Body of pancreas (tissue), 4 donors: Measurements from ENCODE around the gene F2. TPM values are rescaled to one million over a fixed set of nuclear protein-coding genes. Genes with fewer than 3 reads are reported as not detected.

Experiments used
- ATAC-seq: fragments of 150-250 bp; one replicate; pipeline ENCODE4 v1.9.1; 2016
- DNase-seq, 4 donors: peaks; one replicate each; pipeline ENCODE4 v3.0.0-alpha.2; 2019
- H3K27ac ChIP-seq, 4 donors: fragments of 200-600 bp; sonication (generic); 1 replicate in 3 of 4; 2 replicates in 1 of 4; pipeline versions ENCODE4 v1.5.1 to v1.6.1; 2016 to 2019; ENCODE audit warnings: mild to moderate bottlenecking in 1 of 4, mixed read lengths in 1 of 4, moderate library complexity in 1 of 4
- H3K27me3 ChIP-seq, 2 donors: fragments of 200-600 bp; sonication (generic); one replicate each; pipeline ENCODE4 v1.6.0; 2016; ENCODE audit warnings: mild to moderate bottlenecking in 1 of 2
- H3K36me3 ChIP-seq, 2 donors: fragments of 200-600 bp; sonication (generic); replicated peaks in 1 of 2; 2 replicates each; pipeline ENCODE4 v1.5.1; 2016; ENCODE audit warnings: low read depth in 2 of 2; ENCODE audit not compliant: insufficient read depth in 1 of 2
- H3K4me1 ChIP-seq: fragments of 200-600 bp; sonication (generic); one replicate; pipeline ENCODE4 v1.6.0; 2016
- H3K4me3 ChIP-seq, 2 donors: fragments of 200-600 bp; sonication (generic); 1 replicate in 1 of 2; 2 replicates in 1 of 2; pipeline ENCODE4 v1.5.1; 2016 to 2019
- H3K9me3 ChIP-seq, 3 donors: fragments of 200-600 bp; sonication (generic); 1 replicate in 2 of 3; 2 replicates in 1 of 3; pipeline ENCODE4 v1.5.1; 2016
- CTCF ChIP-seq, 7 experiments: fragments of 450-650 bp in 4 of 7; fragments of 200-600 bp in 3 of 7; sonication (generic) in 3 of 7; IDR thresholded peaks; one replicate each; pipeline ENCODE4 v1.5.1; 2016 to 2019; ENCODE audit warnings: antibody characterized with exemption in 7 of 7
- POLR2A ChIP-seq, 3 donors: fragments of 450-650 bp; IDR thresholded peaks; one replicate each; pipeline ENCODE4 v1.6.1; 2016; ENCODE audit warnings: antibody characterized with exemption in 3 of 3, mild to moderate bottlenecking in 2 of 3
- WGBS, 2 donors: methylation state at CpG; one replicate each; pipeline ENCODE4 v1.1.5; 2017; 5-methylcytosine and 5-hydroxymethylcytosine counted together
- intact Hi-C: fragments of 100-400 bp; cut with DNase I; formaldehyde crosslinking; loops from one replicate; pipeline ENCODE4 v1.15.1; 2023
- total RNA-seq, 2 donors: library from RNA; depleted of rRNA; stranded (reverse); fragments of >200 nt; gene quantifications; one replicate each; pipeline ENCODE4 v1.1.0, GENCODE V29; 2016

F2 gene
- total RNA-seq, 2 donors from 2014 or later = not detected

GRCh38 chr11:46719543-46720218 lies 668 bp downstream of the F2 start:
- 91 to 93% methylated on average over 22 to 25 of the region's 25 CpGs for WGBS, 2 donors
- TF ChIP-seq CTCF (IDR thresholded peaks at IDR 0.05) = no peak
- no peak for TF ChIP-seq POLR2A (IDR thresholded peaks at IDR 0.05)
- DNase-seq (no peak), ATAC-seq (no peak)
- Histone ChIP-seq H3K4me1 (peaks cover 9% of the 10 kb centered on the region), H3K27ac (no peak overlapping the region), H3K4me3 (no peak overlapping the region), H3K9me3 (no peaks in the 10 kb centered on the region), H3K27me3 (no peaks in the 10 kb centered on the region), H3K36me3 (no peaks in the 10 kb centered on the region)
- intact Hi-C loops = no loop called here

- 78 to 83% methylated on average over 6 of the region's 6 CpGs for WGBS, 2 donors
- ATAC-seq (no peak), DNase-seq (no peak)
- H3K9me3 ChIP-seq = no peaks in the 10 kb centered on the region
- no peaks in the 10 kb centered on the region for H3K27me3 ChIP-seq
- H3K27ac ChIP-seq = no peak overlapping the region
- H3K36me3 ChIP-seq = no peaks in the 10 kb centered on the region
- peaks cover 9% of the 10 kb centered on the region for H3K4me1 ChIP-seq
- TF ChIP-seq POLR2A (IDR thresholded peaks at IDR 0.05) (no peak), CTCF (IDR thresholded peaks at IDR 0.05) (no peak)
- no peak overlapping the region for H3K4me3 ChIP-seq
- intact Hi-C loops = no loop called here
These were observed 2.3 kb downstream of the F2 start for GRCh38 chr11:46721286-46721685.

- H3K36me3 ChIP-seq = no peaks in the 10 kb centered on the region
- ATAC-seq (no peak), DNase-seq (no peak)
- TF ChIP-seq POLR2A (IDR thresholded peaks at IDR 0.05) (no peak), CTCF (IDR thresholded peaks at IDR 0.05) (no peak)
- WGBS, 2 donors = 89 to 91% methylated on average over 9 to 11 of the region's 11 CpGs
- H3K27me3 ChIP-seq = no peaks in the 10 kb centered on the region
- peaks cover 8% of the 10 kb centered on the region for H3K4me1 ChIP-seq
- H3K27ac ChIP-seq = no peak overlapping the region
- H3K9me3 ChIP-seq = no peaks in the 10 kb centered on the region
- no peak overlapping the region for H3K4me3 ChIP-seq
- intact Hi-C loops = no loop called here
These were observed 3.7 kb downstream of the F2 start for GRCh38 chr11:46722566-46723358.

GRCh38 chr11:46723359-46723680 lies 4.3 kb downstream of the F2 start:
- H3K9me3 ChIP-seq = no peaks in the 10 kb centered on the region
- intact Hi-C loops = no loop called here
- no peak overlapping the region for H3K4me3 ChIP-seq
- TF ChIP-seq CTCF (IDR thresholded peaks at IDR 0.05) = no peak
- TF ChIP-seq POLR2A (IDR thresholded peaks at IDR 0.05) = no peak
- 81 to 93% methylated on average over 5 to 8 of the region's 8 CpGs for WGBS, 2 donors
- no peak for DNase-seq
- H3K36me3 ChIP-seq = no peaks in the 10 kb centered on the region
- ATAC-seq = no peak
- H3K27me3 ChIP-seq = no peaks in the 10 kb centered on the region
- peaks cover 3% of the 10 kb centered on the region for H3K4me1 ChIP-seq
- H3K27ac ChIP-seq = no peak overlapping the region
